HepG2 (cell line): ENCODE measurements around the gene ITK. TPM values are rescaled to one million over a fixed set of nuclear protein-coding genes. Genes with fewer than 3 reads are reported as not detected.

Experiments
- BCL3 ChIP-seq: sonication (generic); formaldehyde crosslinking; IDR thresholded peaks from 2 replicates; pipeline ENCODE4 v1.5.1; 2020; ENCODE audit warnings: mild to moderate bottlenecking, missing genetic modification reagents, moderate library complexity
- CHD2 ChIP-seq: IDR thresholded peaks from 2 replicates; pipeline ENCODE4 v1.6.1; 2011; ENCODE audit warnings: low read depth, low read length, improper control_type of control experiment
- GRHL1 ChIP-seq: sonication (generic); formaldehyde crosslinking; conservative IDR thresholded peaks from 2 replicates; pipeline ENCODE4 v1.8.0; 2022; ENCODE audit warnings: missing genetic modification reagents
- MIXL1 ChIP-seq: IDR thresholded peaks from 2 replicates; pipeline ENCODE4 v1.6.1; 2016
- MLLT10 ChIP-seq: sonication (generic); formaldehyde crosslinking; IDR thresholded peaks from 2 replicates; pipeline ENCODE4 v1.4.0; 2020; ENCODE audit warnings: missing genetic modification reagents
- MTF2 ChIP-seq: sonication (generic); formaldehyde crosslinking; IDR thresholded peaks from 2 replicates; pipeline ENCODE4 v1.5.0; 2020; ENCODE audit warnings: missing genetic modification reagents, borderline replicate concordance
- NFKBIZ ChIP-seq: IDR thresholded peaks from 2 replicates; pipeline ENCODE4 v1.6.1; 2018; ENCODE audit warnings: missing genetic modification reagents, missing compliant biosample characterization
- POLR2G ChIP-seq: fragments of 200-400 bp; formaldehyde crosslinking; IDR thresholded peaks from 2 replicates; pipeline ENCODE4 v1.6.1; 2018; ENCODE audit warnings: mild to moderate bottlenecking, low read depth, low read length, moderate library complexity
- PTBP1 ChIP-seq: fragments of 200-400 bp; formaldehyde crosslinking; IDR thresholded peaks from 2 replicates; pipeline ENCODE4 v1.6.1; 2018; ENCODE audit warnings: low read length, low read depth; ENCODE audit not compliant: poor library complexity, severe bottlenecking
- SIN3A ChIP-seq: IDR thresholded peaks from 2 replicates; pipeline ENCODE4 v1.6.1; 2011; ENCODE audit warnings: low read depth, mild to moderate bottlenecking, control low read depth, low read length, borderline replicate concordance
- SMYD3 ChIP-seq: sonication (generic); formaldehyde crosslinking; IDR thresholded peaks from 2 replicates; pipeline ENCODE4 v1.8.1; 2023; ENCODE audit warnings: mild to moderate bottlenecking, missing genetic modification reagents
- SOX6 ChIP-seq, 2 experiments: fragments of 450-650 bp in 1 of 2; sonication (generic) in 1 of 2; formaldehyde crosslinking in 1 of 2; IDR thresholded peaks; 2 replicates each; pipeline versions ENCODE4 v1.4.0 to v1.6.1; 2017 to 2020; ENCODE audit warnings: antibody characterized with exemption in 1 of 2, mild to moderate bottlenecking in 1 of 2, missing genetic modification reagents in 1 of 2
- SRF ChIP-seq: IDR thresholded peaks from 2 replicates; pipeline ENCODE4 v1.6.1; 2011; ENCODE audit warnings: mild to moderate bottlenecking, low read depth, low read length, moderate library complexity
- ZFX ChIP-seq: sonication (generic); formaldehyde crosslinking; IDR thresholded peaks from 2 replicates; pipeline ENCODE4 v1.4.0; 2020; ENCODE audit warnings: mild to moderate bottlenecking, low read depth, missing genetic modification reagents, moderate library complexity
- ZMYM4 ChIP-seq: sonication (generic); formaldehyde crosslinking; IDR thresholded peaks from 2 replicates; pipeline ENCODE4 v1.8.1; 2023; ENCODE audit warnings: mild to moderate bottlenecking, missing genetic modification reagents
- ZNF280D ChIP-seq: sonication (generic); formaldehyde crosslinking; IDR thresholded peaks from 2 replicates; pipeline ENCODE4 v1.5.1; 2020; ENCODE audit warnings: mild to moderate bottlenecking, missing genetic modification reagents
- ZNF431 ChIP-seq: sonication (generic); formaldehyde crosslinking; IDR thresholded peaks from 2 replicates; pipeline ENCODE4 v1.9.0; 2022; ENCODE audit warnings: missing genetic modification reagents, low read depth, mild to moderate bottlenecking, borderline replicate concordance
- ZNF44 ChIP-seq: sonication (generic); formaldehyde crosslinking; IDR thresholded peaks from 2 replicates; pipeline ENCODE4 v1.5.1; 2020; ENCODE audit warnings: mild to moderate bottlenecking, missing genetic modification reagents
- ZNF510 ChIP-seq: sonication (generic); formaldehyde crosslinking; IDR thresholded peaks from 2 replicates; pipeline ENCODE4 v1.4.0; 2020; ENCODE audit warnings: low read depth, mild to moderate bottlenecking, missing genetic modification reagents
- ZNF530 ChIP-seq: sonication (generic); formaldehyde crosslinking; IDR thresholded peaks from 2 replicates; pipeline ENCODE4 v1.5.0; 2020; ENCODE audit warnings: low read depth, mild to moderate bottlenecking, missing genetic modification reagents
- ZNF607 ChIP-seq: sonication (generic); formaldehyde crosslinking; IDR thresholded peaks from 2 replicates; pipeline ENCODE4 v1.5.1; 2020; ENCODE audit warnings: missing genetic modification reagents, mild to moderate bottlenecking, borderline replicate concordance
- ZNF639 ChIP-seq: conservative IDR thresholded peaks from 2 replicates; pipeline ENCODE4 v1.6.1; 2018; ENCODE audit warnings: missing genetic modification reagents
- polyA plus RNA-seq, 8 experiments: library from polyadenylated mRNA; depleted of rRNA in 3 of 8; stranded (reverse) in 7 of 8; unstranded in 1 of 8; fragments of >200 nt; fragmentation: Illumina TruSeq in 4 of 8; extraction: Trizol in 4 of 8; gene quantifications; 2 replicates each; pipeline versions ENCODE4 v1.2.1 to v1.2.3, GENCODE V29; 2011 to 2016; ENCODE audit warnings: low read depth in 4 of 8, missing spikeins in 1 of 8, mixed read lengths in 1 of 8; ENCODE audit not compliant: insufficient read depth in 1 of 8
- total RNA-seq, 5 experiments: library from RNA; depleted of rRNA; stranded (reverse); fragments of >200 nt; fragmentation: Illumina TruSeq; extraction: Trizol; gene quantifications; 2 replicates each; pipeline ENCODE4 v1.2.3, GENCODE V29; 2016; ENCODE audit warnings: low read depth in 1 of 5

The ITK gene
- total and polyA plus RNA-seq, 2 of the 13 experiments (the other 11 are each of a cell fraction or from before 2014, with no cell fraction given) = 0.01 TPM; not detected in 1

- TF ChIP-seq GRHL1 (CRISPR knock-in tag) (no peak), ZNF639 (CRISPR knock-in tag) (no peak), SOX6 (IDR thresholded peaks at IDR 0.05) (no peak), SOX6 (CRISPR knock-in tag; IDR thresholded peaks at IDR 0.05) (peak; percentile 94), MIXL1 (CRISPR knock-in tag) (peak; percentile 97), MLLT10 (CRISPR knock-in tag) (no peak), MTF2 (no peak), SMYD3 (CRISPR knock-in tag) (peak; percentile 96), ZNF280D (CRISPR knock-in tag) (peak; percentile 89; the same call in 1 of the 2 replicates), SIN3A (0 out of 2 replicates have a peak, but pooled peaks have one; percentile 63), ZNF510 (peak; percentile 85; the same call in 1 of the 2 replicates), POLR2G (no peak), SRF (peak; percentile 93), ZNF530 (CRISPR knock-in tag) (no peak), ZFX (CRISPR knock-in tag) (peak; percentile 57; the same call in 1 of the 2 replicates), NFKBIZ (CRISPR knock-in tag) (peak; percentile 89; the same call in 1 of the 2 replicates), PTBP1 (no peak), CHD2 (no peak), ZNF607 (CRISPR knock-in tag) (peak; percentile 88; the same call in 1 of the 2 replicates), BCL3 (CRISPR knock-in tag) (peak; percentile 55; the same call in 1 of the 2 replicates), ZMYM4 (peak; percentile 98), ZNF44 (CRISPR knock-in tag) (peak; percentile 68; the same call in 1 of the 2 replicates), ZNF431 (CRISPR knock-in tag) (peak; percentile 97)
These were observed 110.5 kb downstream of the ITK start (continued) for GRCh38 chr5:157290981-157291711.
